Measurements from ENCODE around the gene PAF1.

GRCh38 chr19:39423258-39424086 lies 32.6 kb upstream of the PAF1 start:
- TF ChIP-seq CTCF (conservative IDR thresholded peaks at IDR 0.05) = no peak
- TF ChIP-seq ZFX (IDR thresholded peaks at IDR 0.05) = no peak

All from C4-2B (cell line).